HG03135 (cell line): ENCODE results near the gene HNRNPL.
"Not testable (repeated sequence)": the region's sequence is repeated elsewhere in the genome, so short reads cannot be mapped to it uniquely, and the experiment has no call there.

Experiments
- ATAC-seq: cut with Tn5 transposase; IDR thresholded peaks from one replicate; pipeline ENCODE4 v1.9.1; 2021; ENCODE audit warnings: mild to moderate bottlenecking, moderate library complexity; ENCODE audit not compliant: unreplicated experiment

Gene HNRNPL

GRCh38 chr19:38869836-38870607, 20.2 kb upstream of the HNRNPL start:
- ATAC-seq: peak; percentile 73

- ATAC-seq: no peak
These were observed 19.5 kb upstream of the HNRNPL start for GRCh38 chr19:38869160-38869835.

- no peak for ATAC-seq
These were observed 18.8 kb upstream of the HNRNPL start for GRCh38 chr19:38868551-38868950.

- no peak for ATAC-seq
These were observed 17.5 kb upstream of the HNRNPL start for GRCh38 chr19:38867171-38867780.

GRCh38 chr19:38862321-38863059, 12.7 kb upstream of the HNRNPL start:
- ATAC-seq: no peak

- no peak for ATAC-seq
These were observed 11.6 kb upstream of the HNRNPL start for GRCh38 chr19:38861368-38861767.

GRCh38 chr19:38859631-38860204, 9.9 kb upstream of the HNRNPL start:
- not testable (repeated sequence) for ATAC-seq

GRCh38 chr19:38856813-38857212, 7.0 kb upstream of the HNRNPL start:
- ATAC-seq: no peak

- ATAC-seq: not testable (repeated sequence)
These were observed 6.0 kb upstream of the HNRNPL start for GRCh38 chr19:38855751-38856150.

GRCh38 chr19:38854961-38855360, 5.2 kb upstream of the HNRNPL start:
- ATAC-seq: not testable (repeated sequence)

- ATAC-seq: no peak
These were observed 3.4 kb upstream of the HNRNPL start for GRCh38 chr19:38853214-38853613.

- no peak for ATAC-seq
These were observed 2.7 kb upstream of the HNRNPL start for GRCh38 chr19:38852231-38853044.

GRCh38 chr19:38851622-38852230, 1.9 kb upstream of the HNRNPL start:
- peak; percentile 26 for ATAC-seq

- no peak for ATAC-seq
These were observed 1.3 kb upstream of the HNRNPL start for GRCh38 chr19:38850976-38851621.

GRCh38 chr19:38850436-38850975, 720 bp upstream of the HNRNPL start:
- peak; percentile 58 for ATAC-seq

GRCh38 chr19:38849147-38849859, 483 bp downstream of the HNRNPL start:
- peak; percentile 32 for ATAC-seq

- no peak for ATAC-seq
These were observed 1.3 kb downstream of the HNRNPL start for GRCh38 chr19:38848299-38849146.
